Kidney capillary endothelial cell (primary cell): Measurements from ENCODE around the gene NANOG.
"Not testable (repeated sequence)": the region's sequence is repeated elsewhere in the genome, so short reads cannot be mapped to it uniquely, and the experiment has no call there.

Experiments used
- DNase-seq: peaks from one replicate; pipeline ENCODE4 v3.0.0-alpha.2; 2018; ENCODE audit warnings: low spot score

Gene NANOG

GRCh38 chr12:7788884-7789528 lies at the start of gene NANOG:
TSS of gene NANOG (plus strand) at chr12:7789402. CDS start at chr12:7789615, 213 bp downstream.
- DNase-seq, result not testable (repeated sequence)

GRCh38 chr12:7747246-7747645 lies 42.0 kb upstream of the NANOG start, which contains the start of gene CLEC4C:
TSS of gene CLEC4C (minus strand) at chr12:7747375. CDS start at chr12:7747348, 27 bp downstream.
- no peak for DNase-seq

- DNase-seq, result no peak
Observed at GRCh38 chr12:7748852-7749251, 40.4 kb upstream of the NANOG start.

DNA sequence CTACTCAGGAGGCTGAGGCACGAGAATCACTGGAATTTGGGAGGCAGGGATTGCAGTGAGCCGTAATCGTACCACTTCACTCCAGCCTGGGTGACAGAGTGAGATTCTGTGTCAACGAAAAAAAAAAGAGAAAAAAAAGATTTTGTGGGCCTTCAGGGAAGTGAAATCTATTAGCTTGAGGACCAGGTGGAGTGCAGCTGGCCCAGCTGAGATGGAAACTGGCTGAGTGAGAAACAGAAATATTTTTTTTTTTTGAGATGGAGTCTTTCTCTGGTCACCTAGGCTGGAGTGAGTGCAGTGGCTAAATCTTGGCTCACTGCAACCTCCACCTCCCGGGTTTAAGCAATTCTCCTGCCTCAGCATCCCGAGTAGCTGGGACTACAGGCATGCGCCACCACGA lies 39.8 kb upstream of the NANOG start:
- DNase-seq, result no peak

DNA sequence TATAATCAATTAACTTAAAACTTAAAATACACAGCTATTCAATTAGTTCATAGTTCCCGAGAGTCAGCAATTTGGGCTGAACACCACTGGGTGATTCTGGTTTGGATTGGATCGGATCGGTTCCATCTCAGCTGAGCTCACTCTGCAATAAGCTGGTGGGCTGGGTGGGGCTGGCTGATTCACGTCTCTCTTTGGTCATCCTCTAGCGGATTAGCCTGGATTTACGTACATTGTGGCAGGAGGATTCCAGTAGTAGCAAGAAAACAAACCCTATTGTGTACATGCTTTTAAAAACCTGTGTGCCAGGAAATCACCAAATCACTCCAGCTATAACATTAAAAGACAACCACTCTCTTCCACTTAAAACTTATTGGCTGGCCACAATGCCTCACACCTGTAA lies 38.9 kb upstream of the NANOG start:
- DNase-seq, result no peak

- DNase-seq, result no peak
Observed at GRCh38 chr12:7751394-7751793, 37.8 kb upstream of the NANOG start.

- DNase-seq, result not testable (repeated sequence)
Observed at GRCh38 chr12:7751941-7752922, 37.0 kb upstream of the NANOG start.

GRCh38 chr12:7755668-7756067 lies 33.5 kb upstream of the NANOG start:
- not testable (repeated sequence) for DNase-seq

DNA sequence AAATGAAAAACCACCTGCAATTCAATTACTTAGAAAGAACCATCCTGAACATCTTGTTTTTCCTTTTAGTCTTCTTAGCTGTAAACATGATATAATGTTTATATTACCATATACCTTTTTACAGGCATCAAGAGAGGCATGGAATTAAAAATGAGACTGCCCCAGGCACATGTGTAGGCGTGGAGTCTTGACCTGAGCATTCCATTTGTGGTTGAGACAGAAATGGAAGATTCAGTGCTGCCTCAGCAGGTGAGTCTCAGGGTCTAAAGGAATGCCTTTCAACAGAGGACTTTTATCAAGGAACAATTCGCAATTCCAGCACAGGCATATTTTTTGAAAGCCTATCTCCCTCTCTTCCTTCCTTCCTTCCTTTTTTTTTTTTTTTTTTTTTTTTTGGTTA lies 32.2 kb upstream of the NANOG start:
- no peak for DNase-seq

DNA sequence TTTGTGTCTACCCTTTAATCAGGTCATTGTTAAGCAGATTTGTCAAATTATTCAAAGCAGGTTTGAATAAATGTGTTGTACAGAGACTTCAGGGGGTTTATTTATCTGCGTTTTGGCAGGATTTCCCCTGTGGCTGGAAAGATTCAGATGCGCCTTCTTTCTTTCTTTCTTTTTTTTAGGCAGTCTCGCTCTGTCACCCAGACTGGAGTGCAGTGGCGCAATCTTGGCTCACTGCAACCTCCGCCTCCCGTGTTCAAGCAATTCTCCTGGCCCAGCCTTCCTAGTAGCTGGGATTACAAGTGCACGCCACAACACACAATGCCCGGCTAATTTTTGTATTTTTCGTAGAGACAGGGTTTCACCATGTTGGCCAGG lies 30.4 kb upstream of the NANOG start:
- DNase-seq, result no peak

GRCh38 chr12:7769999-7770398 lies 19.2 kb upstream of the NANOG start:
- no peak for DNase-seq

DNA sequence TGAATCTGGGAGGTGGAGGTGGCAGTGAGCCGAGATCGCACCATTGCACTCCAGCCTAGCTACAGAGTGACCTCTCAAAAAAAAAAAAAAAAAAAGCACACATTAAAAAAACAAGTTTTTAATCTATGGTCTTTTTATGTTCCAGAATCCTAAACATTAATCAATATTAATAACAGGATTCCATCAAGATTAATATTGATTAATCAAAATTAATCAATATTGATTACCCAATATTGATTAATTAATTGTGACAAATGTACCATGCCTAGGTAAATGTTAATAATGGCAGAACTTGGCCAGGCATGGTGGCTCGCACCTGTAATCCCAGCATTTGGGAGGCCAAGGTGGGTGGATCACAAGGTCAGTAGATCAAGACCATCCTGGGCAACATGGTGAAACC lies 7.9 kb upstream of the NANOG start:
- no peak for DNase-seq

- no peak for DNase-seq
Observed at GRCh38 chr12:7782055-7782454, 7.1 kb upstream of the NANOG start.

DNA sequence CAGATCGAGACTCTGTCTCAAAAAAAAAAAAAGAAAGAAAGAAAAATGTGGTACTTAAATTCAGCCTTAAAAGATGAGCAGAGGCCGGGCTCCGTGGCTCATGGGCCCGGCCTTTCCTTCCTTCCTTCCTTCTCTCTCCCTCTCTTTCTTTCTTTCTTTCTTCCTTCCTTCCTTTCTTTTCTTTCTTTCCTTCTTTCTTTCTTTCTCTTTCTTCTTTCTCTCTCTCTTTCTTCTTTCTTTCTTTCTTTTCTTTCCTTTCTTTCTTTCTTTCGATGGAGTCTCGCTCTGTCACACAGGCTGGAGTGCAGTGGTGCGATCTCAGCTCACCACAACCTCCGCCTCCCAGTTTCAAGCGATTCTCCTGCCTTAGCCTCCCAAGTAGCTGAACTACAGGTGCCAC lies 5.8 kb upstream of the NANOG start:
- not testable (repeated sequence) for DNase-seq

DNA sequence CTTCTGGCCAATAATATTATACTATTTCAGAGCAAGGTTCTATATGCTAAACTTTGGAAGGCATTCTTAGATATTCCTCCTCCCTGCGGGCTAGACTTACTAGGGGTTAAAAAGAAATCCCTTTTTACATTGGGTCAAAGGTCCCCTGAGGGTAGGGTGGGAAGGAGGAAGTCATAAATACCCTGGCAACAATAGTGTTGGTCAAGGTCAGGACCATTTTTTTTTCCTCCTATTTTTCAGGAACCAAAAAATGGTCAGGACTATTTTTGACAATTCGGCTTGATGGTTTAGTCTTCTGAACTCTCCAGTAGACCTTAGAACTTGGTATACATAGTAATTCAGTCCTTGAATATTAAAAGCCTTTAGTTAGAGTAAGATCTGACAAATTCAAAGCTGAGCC lies 4.5 kb upstream of the NANOG start:
- no peak for DNase-seq

GRCh38 chr12:7787574-7788293 lies 1.5 kb upstream of the NANOG start:
- DNase-seq, result no peak

GRCh38 chr12:7788294-7788660 lies 925 bp upstream of the NANOG start:
- DNase-seq, result no peak

GRCh38 chr12:7793211-7793610 lies 4.0 kb downstream of the NANOG start:
- DNase-seq, result no peak

GRCh38 chr12:7797269-7797668 lies 8.1 kb downstream of the NANOG start:
- DNase-seq, result not testable (repeated sequence)

- no peak for DNase-seq
Observed at GRCh38 chr12:7797698-7798398, 8.6 kb downstream of the NANOG start.

GRCh38 chr12:7798750-7799308 lies 9.6 kb downstream of the NANOG start:
- DNase-seq, result not testable (repeated sequence)

- DNase-seq, result no peak
Observed at GRCh38 chr12:7801460-7801859, 12.3 kb downstream of the NANOG start.
